D721Med (cell line): ENCODE results near the gene SOCS3.

Source experiments
- DNase-seq: peaks from one replicate; pipeline ENCODE4 v3.0.0; 2011; ENCODE audit warnings: low spot score; ENCODE audit not compliant: insufficient read length
- FAIRE-seq: peaks from 2 replicates; lab custom pipeline; 2011; peaks lifted over from hg19 to GRCh38; lab: Jason Lieb, UNC
- TF ChIP-seq, protein P1 (sequence below): IDR thresholded peaks from 2 replicates; pipeline ENCODE4 v1.5.1; 2012; ENCODE audit warnings: mild to moderate bottlenecking, control low read depth; ENCODE audit not compliant: insufficient read depth; ENCODE audit errors: missing control alignments

SOCS3 gene, protein sequence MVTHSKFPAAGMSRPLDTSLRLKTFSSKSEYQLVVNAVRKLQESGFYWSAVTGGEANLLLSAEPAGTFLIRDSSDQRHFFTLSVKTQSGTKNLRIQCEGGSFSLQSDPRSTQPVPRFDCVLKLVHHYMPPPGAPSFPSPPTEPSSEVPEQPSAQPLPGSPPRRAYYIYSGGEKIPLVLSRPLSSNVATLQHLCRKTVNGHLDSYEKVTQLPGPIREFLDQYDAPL

GRCh38 chr17:78359997-78360370 lies at the start of gene SOCS3:
Gene SOCS3, minus strand, starts transcription at chr17:78360077. Its CDS starts 982 bp downstream, at chr17:78359095.
- FAIRE-seq, result no peak

DNA sequence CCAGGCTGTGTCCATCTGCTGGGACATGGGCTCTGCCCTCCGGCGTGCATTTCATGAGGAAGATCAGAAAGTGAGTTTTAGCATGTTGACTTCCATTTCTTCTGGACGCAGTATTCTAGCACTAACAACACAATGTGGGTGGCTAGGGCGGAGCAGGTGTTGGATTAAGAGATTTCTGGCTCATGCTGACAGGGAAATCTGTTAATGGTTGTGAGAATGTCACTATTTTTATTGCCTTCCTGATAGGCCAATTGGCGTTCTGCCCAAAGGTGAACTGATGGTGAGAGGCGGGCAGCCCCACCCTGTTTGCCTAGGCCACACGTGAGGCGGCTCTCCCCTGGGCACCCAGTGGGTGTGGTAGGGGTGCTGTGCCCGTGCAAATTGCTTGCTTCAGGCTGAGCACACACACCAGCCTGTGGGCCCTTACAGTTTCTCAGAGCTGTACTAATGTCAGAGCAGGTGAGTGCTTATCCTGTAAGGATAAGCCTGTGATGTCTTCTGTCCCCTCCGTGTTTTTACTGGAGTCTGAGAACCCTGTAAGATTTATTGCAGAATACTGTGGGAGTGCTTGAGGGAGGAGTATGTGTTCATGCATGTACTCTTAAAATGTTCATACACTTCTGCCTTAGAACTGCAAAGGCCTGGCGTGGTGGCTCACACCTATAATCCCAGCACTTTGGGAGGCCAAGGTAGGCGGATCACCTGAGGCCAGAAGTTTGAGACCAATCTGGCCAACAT lies 49.5 kb upstream of the SOCS3 start:
- TF ChIP-seq, protein P1, sequence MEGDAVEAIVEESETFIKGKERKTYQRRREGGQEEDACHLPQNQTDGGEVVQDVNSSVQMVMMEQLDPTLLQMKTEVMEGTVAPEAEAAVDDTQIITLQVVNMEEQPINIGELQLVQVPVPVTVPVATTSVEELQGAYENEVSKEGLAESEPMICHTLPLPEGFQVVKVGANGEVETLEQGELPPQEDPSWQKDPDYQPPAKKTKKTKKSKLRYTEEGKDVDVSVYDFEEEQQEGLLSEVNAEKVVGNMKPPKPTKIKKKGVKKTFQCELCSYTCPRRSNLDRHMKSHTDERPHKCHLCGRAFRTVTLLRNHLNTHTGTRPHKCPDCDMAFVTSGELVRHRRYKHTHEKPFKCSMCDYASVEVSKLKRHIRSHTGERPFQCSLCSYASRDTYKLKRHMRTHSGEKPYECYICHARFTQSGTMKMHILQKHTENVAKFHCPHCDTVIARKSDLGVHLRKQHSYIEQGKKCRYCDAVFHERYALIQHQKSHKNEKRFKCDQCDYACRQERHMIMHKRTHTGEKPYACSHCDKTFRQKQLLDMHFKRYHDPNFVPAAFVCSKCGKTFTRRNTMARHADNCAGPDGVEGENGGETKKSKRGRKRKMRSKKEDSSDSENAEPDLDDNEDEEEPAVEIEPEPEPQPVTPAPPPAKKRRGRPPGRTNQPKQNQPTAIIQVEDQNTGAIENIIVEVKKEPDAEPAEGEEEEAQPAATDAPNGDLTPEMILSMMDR, result no peak
- FAIRE-seq, result no peak

More at GRCh38 chr17:78359997-78360370, at the start of gene SOCS3:
- TF ChIP-seq, protein P1, result no peak
- DNase-seq, result peak; percentile 67

GRCh38 chr17:78408476-78409050 lies 48.7 kb upstream of the SOCS3 start:
- TF ChIP-seq, protein P1, result no peak
- FAIRE-seq, result no peak
- no peak for DNase-seq

More for the DNA sequence above, 49.5 kb upstream of the SOCS3 start:
- DNase-seq, result peak; percentile 72

DNA sequence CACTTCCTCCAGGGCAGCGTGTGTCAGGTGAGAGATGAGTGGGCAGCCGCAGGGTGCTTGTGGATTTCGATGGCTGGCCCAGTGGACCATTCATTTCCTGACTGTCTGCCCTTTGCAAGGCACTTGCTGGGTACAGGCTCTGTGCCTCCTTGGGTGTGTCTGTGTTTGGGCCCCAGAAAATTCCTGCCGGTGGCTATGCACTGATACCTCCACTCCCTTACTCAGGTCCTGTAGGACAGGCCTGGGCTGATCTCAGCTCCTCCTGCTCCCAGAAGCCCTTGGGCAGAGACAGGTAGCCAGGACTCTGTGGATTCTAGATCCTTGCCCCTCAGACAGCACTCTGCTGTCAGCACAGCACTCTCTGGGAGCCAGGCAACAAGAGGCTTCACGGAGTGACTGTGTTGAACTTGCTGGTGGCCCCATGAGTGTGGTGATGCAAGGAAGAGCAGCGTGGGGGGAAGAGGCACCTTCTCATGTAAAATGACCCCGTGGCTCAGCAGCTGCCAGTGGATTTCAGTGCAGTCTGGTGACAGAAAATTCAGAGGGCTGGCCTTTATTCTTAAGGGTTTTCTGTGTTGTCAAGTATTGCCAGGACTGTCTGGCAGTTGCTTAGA lies 47.6 kb upstream of the SOCS3 start:
- TF ChIP-seq, protein P1, result no peak
- FAIRE-seq (no peak), DNase-seq (no peak)

- FAIRE-seq (no peak), DNase-seq (no peak)
- TF ChIP-seq, protein P1, result no peak
Measured at GRCh38 chr17:78406920-78407319, 47.0 kb upstream of the SOCS3 start.

GRCh38 chr17:78406396-78406795 lies 46.5 kb upstream of the SOCS3 start:
- DNase-seq (no peak), FAIRE-seq (no peak)
- TF ChIP-seq, protein P1, result no peak
